PFSK-1 (cell line): ENCODE results near the gene VWA3A.

Experiments used
- FOXP2 ChIP-seq: optimal IDR thresholded peaks from 2 replicates; pipeline ENCODE3; 2011; ENCODE audit warnings: borderline replicate concordance, control low read depth, inconsistent platforms; ENCODE audit not compliant: insufficient read depth; ENCODE audit errors: extremely low read length, extremely low read depth
- POLR2AphosphoS5 ChIP-seq: IDR thresholded peaks from 2 replicates; pipeline ENCODE4 v1.6.1; 2012; ENCODE audit warnings: low read depth, mild to moderate bottlenecking, control low read depth, low read length, moderate library complexity
- SIN3A ChIP-seq: IDR thresholded peaks from 2 replicates; pipeline ENCODE4 v1.6.1; 2012; ENCODE audit warnings: mild to moderate bottlenecking, low read length, moderate library complexity, borderline replicate concordance; ENCODE audit not compliant: insufficient read depth
- TAF1 ChIP-seq: IDR thresholded peaks from 2 replicates; pipeline ENCODE4 v1.6.1; 2012; ENCODE audit warnings: low read length, control low read depth, borderline replicate concordance; ENCODE audit not compliant: insufficient read depth
- TF ChIP-seq, protein P1 (sequence below), 2 experiments: IDR thresholded peaks; 2 replicates each; pipeline versions ENCODE4 v1.6.1 to v1.8.0; 2011 to 2012; ENCODE audit warnings: low read depth in 2 of 2, low read length in 2 of 2, control low read depth in 1 of 2, inconsistent platforms in 1 of 2, mild to moderate bottlenecking in 1 of 2, moderate library complexity in 1 of 2; ENCODE audit not compliant: insufficient read depth in 1 of 2

DNA sequence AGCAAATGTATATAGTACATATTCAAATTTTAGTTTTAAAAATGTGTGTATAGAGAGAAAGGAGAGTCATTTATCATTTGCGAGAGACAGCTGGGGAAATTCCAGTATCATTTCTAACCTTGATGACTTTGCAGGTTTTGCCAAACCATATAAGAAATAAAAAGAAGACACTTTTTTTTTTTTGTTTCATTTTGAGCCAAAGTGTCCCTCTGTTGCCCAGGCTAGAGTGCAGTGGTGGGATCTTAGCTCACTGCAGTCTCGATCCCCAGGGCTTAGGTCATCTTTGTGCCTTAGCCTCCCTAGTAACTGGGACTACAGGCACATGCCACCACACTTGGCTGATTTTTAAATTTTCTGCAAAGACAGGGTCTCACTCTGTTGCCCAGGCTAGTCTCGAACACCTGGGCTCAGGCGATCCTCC lies 38.4 kb upstream of the VWA3A start:
- TF ChIP-seq, protein P1, sequence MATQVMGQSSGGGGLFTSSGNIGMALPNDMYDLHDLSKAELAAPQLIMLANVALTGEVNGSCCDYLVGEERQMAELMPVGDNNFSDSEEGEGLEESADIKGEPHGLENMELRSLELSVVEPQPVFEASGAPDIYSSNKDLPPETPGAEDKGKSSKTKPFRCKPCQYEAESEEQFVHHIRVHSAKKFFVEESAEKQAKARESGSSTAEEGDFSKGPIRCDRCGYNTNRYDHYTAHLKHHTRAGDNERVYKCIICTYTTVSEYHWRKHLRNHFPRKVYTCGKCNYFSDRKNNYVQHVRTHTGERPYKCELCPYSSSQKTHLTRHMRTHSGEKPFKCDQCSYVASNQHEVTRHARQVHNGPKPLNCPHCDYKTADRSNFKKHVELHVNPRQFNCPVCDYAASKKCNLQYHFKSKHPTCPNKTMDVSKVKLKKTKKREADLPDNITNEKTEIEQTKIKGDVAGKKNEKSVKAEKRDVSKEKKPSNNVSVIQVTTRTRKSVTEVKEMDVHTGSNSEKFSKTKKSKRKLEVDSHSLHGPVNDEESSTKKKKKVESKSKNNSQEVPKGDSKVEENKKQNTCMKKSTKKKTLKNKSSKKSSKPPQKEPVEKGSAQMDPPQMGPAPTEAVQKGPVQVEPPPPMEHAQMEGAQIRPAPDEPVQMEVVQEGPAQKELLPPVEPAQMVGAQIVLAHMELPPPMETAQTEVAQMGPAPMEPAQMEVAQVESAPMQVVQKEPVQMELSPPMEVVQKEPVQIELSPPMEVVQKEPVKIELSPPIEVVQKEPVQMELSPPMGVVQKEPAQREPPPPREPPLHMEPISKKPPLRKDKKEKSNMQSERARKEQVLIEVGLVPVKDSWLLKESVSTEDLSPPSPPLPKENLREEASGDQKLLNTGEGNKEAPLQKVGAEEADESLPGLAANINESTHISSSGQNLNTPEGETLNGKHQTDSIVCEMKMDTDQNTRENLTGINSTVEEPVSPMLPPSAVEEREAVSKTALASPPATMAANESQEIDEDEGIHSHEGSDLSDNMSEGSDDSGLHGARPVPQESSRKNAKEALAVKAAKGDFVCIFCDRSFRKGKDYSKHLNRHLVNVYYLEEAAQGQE (IDR thresholded peaks at IDR 0.05; ENCODE audit: insufficient read depth in 1 of 2, low read depth in 2 of 2, low read length in 2 of 2) = no peak
- no peak for TF ChIP-seq TAF1
- TF ChIP-seq POLR2AphosphoS5 = no peak
- TF ChIP-seq SIN3A = no peak
- no peak for TF ChIP-seq FOXP2
